NCI-H2196 treated with DMSO at 0.1 percent for 48 hours (cell line): ENCODE results near the gene LSM7.
A peak's percentile ranks its signal among the peaks of the same experiment; 100 is the strongest.
"Not testable (repeated sequence)": the region's sequence is repeated elsewhere in the genome, so short reads cannot be mapped to it uniquely, and the experiment has no call there.

ENCODE experiments used
- DNase-seq: peaks from one replicate; lab custom pipeline; 2025; ENCODE audit not compliant: unreplicated experiment; lab: John Stamatoyannopoulos, UW

LSM7 gene

DNA sequence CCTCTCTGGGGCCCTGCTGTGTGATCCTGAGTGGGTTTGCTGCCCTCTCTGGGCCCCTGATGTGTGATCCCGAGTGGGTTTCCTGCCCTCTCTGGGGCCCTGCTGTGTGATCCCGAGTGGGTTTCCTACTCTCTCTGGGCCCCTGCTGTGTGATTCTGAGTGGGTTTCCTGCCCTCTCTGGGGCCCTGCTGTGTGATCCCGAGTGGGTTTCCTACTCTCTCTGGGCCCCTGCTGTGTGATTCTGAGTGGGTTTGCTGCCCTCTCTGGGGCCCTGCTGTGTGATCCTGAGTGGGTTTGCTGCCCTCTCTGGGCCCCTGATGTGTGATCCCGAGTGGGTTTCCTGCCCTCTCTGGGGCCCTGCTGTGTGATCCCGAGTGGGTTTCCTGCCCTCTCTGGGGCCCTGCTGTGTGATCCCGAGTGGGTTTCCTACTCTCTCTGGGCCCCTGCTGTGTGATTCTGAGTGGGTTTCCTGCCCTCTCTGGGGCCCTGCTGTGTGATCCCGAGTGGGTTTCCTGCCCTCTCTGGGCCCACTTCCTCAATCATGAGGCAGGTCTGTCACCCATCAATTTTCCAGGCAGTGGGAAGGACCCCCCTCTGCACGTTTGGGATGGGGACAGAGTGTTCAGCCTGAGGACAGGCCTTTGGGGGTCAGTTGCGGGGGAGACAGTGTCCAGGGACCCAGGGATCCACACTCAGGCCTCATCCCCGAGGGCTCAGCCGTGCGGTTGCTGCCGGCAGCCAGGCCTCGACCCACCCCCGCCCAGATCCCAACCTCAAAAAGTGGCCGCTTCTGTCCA lies 46.9 kb downstream of the LSM7 start:
- DNase-seq, result not testable (repeated sequence)

DNA sequence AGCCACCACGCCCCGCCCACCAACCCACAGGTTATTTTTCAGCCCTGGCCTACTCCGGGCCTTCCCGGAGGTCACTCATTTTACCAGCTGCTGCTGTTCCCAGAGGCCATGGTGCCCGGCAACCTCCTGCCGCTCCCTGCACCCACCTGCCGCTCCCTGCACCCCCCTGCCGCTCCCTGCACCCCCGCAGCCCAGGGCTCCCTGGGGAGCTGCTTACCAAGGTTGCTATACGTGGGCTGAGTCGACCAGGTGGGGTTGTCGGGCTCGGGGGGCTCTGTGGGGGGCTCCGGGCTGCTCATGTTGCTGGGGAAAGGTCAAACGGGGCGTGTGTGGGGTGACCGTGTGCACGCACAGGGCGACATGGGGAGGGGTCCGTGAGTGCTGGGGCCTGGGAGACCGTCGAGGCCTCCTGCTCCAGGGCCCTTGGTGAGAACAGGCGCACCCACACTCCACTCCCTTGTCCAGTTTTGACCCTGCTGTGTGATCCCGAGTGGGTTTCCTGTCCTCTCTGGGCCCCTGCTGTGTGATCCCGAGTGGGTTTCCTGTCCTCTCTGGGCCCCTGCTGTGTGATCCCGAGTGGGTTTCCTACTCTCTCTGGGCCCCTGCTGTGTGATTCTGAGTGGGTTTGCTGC lies 47.6 kb downstream of the LSM7 start:
- DNase-seq, result no peak

DNA sequence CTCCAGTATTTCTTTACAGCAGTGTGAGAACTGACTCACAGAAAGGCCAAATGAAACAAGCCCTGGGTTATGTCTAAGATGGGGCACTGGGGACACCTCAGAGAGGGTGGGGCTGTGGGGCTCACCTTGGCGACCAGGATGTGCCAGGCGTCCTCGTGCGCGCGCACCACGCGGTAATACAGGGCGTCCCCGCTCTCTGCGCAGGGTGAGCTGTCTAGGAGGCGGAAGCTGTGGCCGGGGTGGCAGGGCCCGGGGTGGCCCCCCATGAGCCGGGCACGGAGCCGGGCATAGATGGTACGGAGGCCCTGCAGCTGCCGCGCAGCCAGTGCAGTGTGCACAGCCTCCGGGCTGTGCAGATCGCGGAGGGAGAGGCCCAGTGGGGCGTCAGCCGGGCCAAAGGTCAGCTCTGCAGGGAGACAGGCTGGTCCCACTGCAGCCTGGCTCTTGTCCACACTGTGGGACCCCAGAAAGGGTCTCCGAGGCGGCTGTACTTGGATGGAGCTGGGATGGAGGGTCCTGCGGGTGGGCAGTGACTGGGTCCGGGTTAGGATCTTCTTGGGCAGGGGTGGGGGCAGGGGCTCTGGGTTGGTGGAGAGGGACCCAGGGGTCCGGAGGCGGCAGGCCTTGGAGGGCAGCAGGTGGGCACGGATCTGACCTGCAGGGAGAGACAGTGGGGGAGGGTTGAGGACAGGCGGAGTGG lies 49.8 kb downstream of the LSM7 start:
- no peak for DNase-seq

DNA sequence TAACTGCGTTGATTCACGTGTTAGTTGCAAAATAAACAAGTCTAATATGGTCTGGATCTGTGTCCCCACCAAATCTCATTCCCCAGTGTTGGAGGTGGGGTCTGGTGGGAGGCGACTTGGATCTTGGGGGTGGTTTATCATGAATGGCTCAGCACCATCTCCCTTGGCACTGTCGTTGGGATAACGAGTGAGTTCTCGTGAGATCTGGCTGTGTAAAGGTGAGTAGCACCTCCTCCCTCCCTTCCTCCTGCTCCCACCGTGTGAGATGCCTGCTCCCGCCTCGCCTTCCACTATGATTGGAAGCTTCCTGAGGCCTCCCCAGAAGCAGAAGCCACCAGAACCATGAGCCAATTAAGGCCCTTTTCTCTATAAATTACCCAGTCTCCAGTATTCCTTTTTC lies 51.2 kb downstream of the LSM7 start:
- DNase-seq, result no peak

DNA sequence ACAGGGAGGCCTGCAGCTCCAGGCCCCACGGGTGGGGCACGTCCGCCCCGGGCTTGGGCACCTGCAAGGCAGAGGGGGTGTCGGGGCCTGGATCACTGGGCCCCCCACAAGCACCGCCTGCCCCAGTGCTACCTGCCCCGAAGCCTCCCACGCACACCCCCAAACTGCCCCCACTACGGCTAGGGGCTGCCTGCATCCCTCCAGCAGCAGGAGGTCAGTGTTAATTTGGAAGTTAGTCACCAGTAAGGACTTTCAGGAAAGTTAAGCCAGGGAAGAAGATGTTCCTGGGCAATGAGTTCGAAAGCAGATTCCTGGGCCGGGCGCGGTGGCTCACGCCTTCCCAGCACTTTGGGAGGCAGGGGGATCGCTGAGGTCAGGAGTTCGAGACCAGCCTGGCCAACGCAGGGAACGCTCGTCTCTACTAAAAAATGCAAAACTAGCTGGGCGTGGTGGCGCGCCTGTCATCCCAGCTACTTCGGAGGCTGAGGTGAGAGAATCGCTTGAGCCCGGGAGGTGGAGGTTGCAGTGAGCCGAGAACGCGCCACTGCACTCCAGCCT lies 51.9 kb downstream of the LSM7 start:
- no peak for DNase-seq

DNA sequence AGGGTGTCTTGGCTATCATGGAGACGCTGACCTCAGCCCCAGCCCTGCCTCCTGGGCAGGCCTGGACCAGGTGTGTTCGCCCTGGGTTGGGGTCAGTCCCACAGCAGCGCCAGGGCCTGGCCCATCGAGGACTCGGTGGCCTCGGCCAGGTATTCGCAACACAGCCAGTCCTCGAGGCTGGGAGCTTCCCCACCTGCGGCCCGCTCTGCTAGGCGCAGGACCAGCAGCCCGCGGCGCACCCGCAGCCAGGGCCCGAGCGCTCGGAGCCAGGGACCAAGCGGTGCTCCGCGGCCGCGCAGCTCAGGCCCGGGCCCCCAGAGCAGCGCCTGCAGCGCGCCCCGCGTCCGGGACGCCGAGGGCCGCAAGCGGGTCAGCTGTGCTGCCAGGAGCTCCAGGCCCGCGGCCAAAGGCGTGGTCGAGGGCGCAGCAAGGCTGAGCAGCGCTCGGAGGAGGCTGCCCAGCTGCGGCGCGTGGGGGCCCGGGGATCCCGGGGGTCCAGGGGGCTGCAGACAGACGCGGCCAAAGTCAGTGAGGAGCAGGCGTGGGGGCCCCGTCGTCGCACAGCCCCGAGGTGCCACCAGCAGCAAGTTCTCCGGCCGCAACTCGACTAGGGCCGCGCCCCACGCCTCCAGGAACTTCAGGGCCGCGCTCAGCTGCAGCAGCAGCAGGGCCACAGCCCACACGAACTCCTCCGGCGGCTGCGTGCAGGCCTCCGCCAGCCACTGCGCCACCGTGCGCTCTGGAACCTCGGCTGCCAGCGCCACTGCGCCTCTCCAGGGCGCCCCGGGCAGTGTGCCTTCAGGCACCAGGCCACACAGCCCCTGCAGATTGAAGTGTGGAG lies 52.6 kb downstream of the LSM7 start:
- DNase-seq, result no peak

DNA sequence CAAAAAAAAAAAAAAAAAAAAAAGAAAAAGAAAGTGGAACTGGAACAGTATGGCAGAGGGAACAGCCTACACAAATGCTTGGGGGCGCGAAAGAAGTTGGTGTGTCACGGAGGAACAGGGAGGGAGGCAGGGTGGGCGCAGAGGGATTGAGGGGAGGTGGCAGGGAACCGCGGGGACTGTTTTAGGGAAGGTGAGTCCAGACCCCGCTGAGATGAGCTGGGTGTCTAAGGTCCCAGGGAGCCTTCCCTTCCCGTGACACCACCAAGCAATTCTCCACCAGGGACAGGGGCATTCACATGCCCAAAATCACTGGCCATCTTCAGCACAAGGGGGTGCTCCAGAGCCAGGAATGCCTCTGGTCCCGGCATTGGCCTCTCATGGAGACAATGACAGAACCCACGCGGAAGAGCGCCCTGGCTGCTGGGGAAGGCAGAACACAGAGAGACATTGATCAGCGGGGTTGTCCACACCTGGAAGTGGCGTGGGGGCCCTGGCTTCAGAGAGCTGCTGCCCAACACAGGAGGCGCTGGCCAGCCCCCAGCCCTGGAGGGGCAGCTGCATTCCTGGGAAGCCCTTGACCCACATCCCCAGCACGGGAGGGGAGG lies 53.4 kb downstream of the LSM7 start:
- DNase-seq, result peak; percentile 46

DNA sequence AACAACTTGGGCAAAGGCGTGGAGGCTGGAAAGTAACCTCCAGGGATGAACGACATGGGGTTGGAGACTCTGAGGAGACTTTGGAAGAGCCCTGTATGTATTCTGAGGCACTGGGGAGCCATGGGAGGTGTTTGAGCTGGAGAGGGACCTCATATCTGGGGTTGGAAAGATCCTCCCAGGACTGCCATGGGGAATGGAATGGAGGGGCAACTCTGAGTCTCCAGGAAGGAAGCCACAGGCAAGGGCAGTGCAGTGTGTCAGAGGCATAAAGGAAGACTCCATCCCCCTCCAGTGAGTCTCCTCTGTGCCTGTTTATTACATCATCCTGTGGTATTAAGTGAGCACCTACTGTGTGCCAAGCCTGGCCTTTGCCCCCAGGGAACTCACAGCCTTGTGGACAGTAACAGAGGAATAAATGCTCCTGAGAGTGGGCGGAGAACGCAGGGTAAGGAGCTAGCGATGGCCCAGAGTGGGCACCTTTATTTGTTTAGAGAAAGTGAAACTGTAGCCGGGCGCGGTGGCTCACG lies 54.1 kb downstream of the LSM7 start:
- no peak for DNase-seq

DNA sequence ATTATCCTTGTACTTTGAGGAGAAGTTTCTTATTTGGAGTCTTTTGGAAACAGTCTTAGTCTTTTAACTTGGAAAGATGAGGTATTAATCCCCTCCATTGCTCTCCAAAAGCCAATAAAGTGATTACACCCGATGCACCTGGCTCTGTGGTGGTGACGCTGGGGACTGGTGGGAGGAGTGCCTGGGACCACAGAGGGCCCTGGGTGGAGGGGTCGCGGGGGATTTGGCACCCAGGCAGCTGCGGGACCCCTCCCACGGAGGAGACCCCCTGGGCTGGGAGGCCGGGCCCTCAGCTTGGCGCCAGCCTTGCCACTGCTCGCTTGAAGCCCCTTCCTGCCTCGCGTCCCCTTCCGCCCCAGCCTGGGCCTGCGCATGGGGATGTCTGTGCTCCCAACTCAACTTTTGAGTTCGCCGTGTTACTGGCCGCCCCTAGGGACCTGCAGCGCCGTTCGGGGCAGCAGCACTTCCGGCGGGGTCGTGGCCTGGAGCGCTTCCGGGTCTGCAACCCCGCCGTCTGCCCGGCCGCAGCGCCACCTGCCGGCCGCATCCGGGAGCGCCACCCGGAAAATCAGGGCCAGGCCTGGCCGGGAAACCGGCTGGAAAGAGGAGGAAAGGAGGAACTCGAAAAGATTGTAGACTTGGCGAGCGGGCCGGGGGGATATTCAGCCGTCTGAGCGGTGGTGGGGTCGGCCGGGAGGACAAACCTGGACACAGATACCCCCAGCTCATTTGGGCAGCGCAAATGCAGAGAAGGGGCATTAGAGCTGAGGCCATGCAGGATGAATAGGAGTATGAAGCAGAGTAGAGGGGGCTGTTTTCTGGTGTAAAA lies 54.8 kb downstream of the LSM7 start:
- peak; percentile 28 for DNase-seq
